Measurements from ENCODE around the gene DDX19B.

DNA sequence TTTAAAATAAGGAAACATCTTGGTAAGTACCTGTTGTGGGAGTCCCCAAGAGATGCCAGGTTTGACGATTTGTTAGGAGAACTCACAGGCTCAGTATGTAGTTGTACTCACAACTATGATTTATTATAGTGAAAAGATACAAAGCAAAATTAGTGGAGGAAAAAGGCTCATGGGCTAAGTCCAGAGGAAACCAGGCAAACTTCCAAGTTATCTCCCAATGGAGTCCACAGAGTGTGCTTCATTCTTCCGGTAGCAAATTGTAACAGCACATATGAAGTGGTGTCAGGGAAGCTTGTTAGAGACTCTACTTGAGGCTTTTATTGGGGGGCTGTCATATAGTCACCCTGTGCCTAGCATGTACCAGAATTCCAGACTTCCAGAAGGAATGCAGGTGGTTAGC lies 50.0 kb downstream of the DDX19B start:
- TF ChIP-seq, protein P1, sequence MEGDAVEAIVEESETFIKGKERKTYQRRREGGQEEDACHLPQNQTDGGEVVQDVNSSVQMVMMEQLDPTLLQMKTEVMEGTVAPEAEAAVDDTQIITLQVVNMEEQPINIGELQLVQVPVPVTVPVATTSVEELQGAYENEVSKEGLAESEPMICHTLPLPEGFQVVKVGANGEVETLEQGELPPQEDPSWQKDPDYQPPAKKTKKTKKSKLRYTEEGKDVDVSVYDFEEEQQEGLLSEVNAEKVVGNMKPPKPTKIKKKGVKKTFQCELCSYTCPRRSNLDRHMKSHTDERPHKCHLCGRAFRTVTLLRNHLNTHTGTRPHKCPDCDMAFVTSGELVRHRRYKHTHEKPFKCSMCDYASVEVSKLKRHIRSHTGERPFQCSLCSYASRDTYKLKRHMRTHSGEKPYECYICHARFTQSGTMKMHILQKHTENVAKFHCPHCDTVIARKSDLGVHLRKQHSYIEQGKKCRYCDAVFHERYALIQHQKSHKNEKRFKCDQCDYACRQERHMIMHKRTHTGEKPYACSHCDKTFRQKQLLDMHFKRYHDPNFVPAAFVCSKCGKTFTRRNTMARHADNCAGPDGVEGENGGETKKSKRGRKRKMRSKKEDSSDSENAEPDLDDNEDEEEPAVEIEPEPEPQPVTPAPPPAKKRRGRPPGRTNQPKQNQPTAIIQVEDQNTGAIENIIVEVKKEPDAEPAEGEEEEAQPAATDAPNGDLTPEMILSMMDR (IDR thresholded peaks at IDR 0.05) = no peak
- TF ChIP-seq POLR2AphosphoS5 (IDR thresholded peaks at IDR 0.05) = no peak
- TF ChIP-seq POLR2A (IDR thresholded peaks at IDR 0.05) = no peak
- no peak for TF ChIP-seq EP300 (IDR thresholded peaks at IDR 0.05)

Data from sigmoid colon (tissue), 4 donors.